PC-3 (cell line): ENCODE measurements around the gene MGAT5.

Experiments
- EZH2phosphoT487 ChIP-seq: fragments of 300-600 bp; sonication (generic); IDR thresholded peaks from 2 replicates; pipeline ENCODE4 v1.6.1; 2018; ENCODE audit warnings: mild to moderate bottlenecking, antibody characterized with exemption, low read length, borderline replicate concordance
- TF ChIP-seq, protein P1 (sequence below): fragments of 300-600 bp; sonication (generic); conservative IDR thresholded peaks from 2 replicates; pipeline ENCODE4 v1.5.1; 2017; ENCODE audit warnings: antibody characterized with exemption, low read depth, mild to moderate bottlenecking, low read length

DNA sequence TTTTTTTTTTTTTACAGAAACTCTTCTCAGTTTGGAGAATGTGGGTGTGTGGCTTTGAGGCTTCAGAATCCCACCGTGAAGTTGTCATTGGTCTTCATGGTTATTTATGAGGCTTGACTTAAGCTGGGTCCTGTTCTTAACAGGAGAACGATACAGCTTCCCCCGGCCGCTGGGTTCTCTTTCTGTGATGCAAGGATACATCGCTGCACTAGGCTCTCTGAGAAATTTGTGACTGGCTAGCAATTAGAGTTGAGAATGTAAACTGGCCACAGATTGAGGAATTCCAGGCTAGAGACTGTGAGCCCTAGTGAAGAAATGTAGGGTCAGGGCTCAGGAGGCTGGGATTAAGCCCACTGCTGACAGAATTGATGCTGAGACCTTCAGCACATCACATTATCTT lies 29.8 kb downstream of the MGAT5 start:
- TF ChIP-seq, protein P1, sequence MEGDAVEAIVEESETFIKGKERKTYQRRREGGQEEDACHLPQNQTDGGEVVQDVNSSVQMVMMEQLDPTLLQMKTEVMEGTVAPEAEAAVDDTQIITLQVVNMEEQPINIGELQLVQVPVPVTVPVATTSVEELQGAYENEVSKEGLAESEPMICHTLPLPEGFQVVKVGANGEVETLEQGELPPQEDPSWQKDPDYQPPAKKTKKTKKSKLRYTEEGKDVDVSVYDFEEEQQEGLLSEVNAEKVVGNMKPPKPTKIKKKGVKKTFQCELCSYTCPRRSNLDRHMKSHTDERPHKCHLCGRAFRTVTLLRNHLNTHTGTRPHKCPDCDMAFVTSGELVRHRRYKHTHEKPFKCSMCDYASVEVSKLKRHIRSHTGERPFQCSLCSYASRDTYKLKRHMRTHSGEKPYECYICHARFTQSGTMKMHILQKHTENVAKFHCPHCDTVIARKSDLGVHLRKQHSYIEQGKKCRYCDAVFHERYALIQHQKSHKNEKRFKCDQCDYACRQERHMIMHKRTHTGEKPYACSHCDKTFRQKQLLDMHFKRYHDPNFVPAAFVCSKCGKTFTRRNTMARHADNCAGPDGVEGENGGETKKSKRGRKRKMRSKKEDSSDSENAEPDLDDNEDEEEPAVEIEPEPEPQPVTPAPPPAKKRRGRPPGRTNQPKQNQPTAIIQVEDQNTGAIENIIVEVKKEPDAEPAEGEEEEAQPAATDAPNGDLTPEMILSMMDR, result no peak
- no peak for TF ChIP-seq EZH2phosphoT487
